Activated naive CD8-positive, alpha-beta T cell treated with anti-CD3 and anti-CD28 coated beads, Interleukin-2, amount 50 U/mL, for 24 hours (primary cell): ENCODE data around the gene SLC8A1.

Source experiments
- ATAC-seq: fragments of 150-1000 bp; cut with Tn5 transposase; one replicate; pipeline ENCODE4 v1.10.0; 2021
- DNase-seq: peaks from one replicate; pipeline ENCODE4 v3.0.0; 2021
- H3K27ac Mint-ChIP-seq: one replicate; pipeline ENCODE4 v1.8.0; 2021; ENCODE audit warnings: mild to moderate bottlenecking, mixed read lengths
- H3K27me3 Mint-ChIP-seq: one replicate; pipeline ENCODE4 v1.8.0; 2021; ENCODE audit warnings: mixed read lengths
- H3K36me3 Mint-ChIP-seq: one replicate; pipeline ENCODE4 v1.8.0; 2021; ENCODE audit warnings: low read depth, mixed read lengths
- H3K4me1 Mint-ChIP-seq: one replicate; pipeline ENCODE4 v1.8.0; 2021; ENCODE audit warnings: mixed read lengths
- H3K4me3 Mint-ChIP-seq: one replicate; pipeline ENCODE4 v1.8.0; 2021; ENCODE audit warnings: mild to moderate bottlenecking, moderate library complexity, mixed read lengths
- H3K9me3 Mint-ChIP-seq: one replicate; pipeline ENCODE4 v1.8.0; 2021; ENCODE audit warnings: mixed read lengths

Gene SLC8A1

GRCh38 chr2:40266201-40266600, 185.7 kb downstream of the SLC8A1 start:
- Mint-ChIP-seq H3K4me3 (no peak overlapping the region), H3K27ac (no peak overlapping the region), H3K9me3 (no peaks in the 10 kb centered on the region), H3K4me1 (no peaks in the 10 kb centered on the region), H3K27me3 (no peaks in the 10 kb centered on the region), H3K36me3 (no peaks in the 10 kb centered on the region)
- DNase-seq: no peak
- no peak for ATAC-seq

- no peak overlapping the region for H3K27ac Mint-ChIP-seq
- no peaks in the 10 kb centered on the region for H3K9me3 Mint-ChIP-seq
Measured at GRCh38 chr2:40265602-40266001, 186.3 kb downstream of the SLC8A1 start.

GRCh38 chr2:40261042-40261441, 190.8 kb downstream of the SLC8A1 start:
- Mint-ChIP-seq H3K4me1 (no peaks in the 10 kb centered on the region), H3K27ac (no peak overlapping the region), H3K4me3 (no peak overlapping the region)

More at GRCh38 chr2:40265602-40266001, 186.3 kb downstream of the SLC8A1 start:
- H3K36me3 Mint-ChIP-seq: no peaks in the 10 kb centered on the region
- no peaks in the 10 kb centered on the region for H3K4me1 Mint-ChIP-seq
- DNase-seq (no peak), ATAC-seq (no peak)
- H3K27me3 Mint-ChIP-seq: no peaks in the 10 kb centered on the region
- H3K4me3 Mint-ChIP-seq: no peak overlapping the region

GRCh38 chr2:40260437-40260836, 191.5 kb downstream of the SLC8A1 start:
- no peak for ATAC-seq
- H3K36me3 Mint-ChIP-seq: no peaks in the 10 kb centered on the region

More at GRCh38 chr2:40261042-40261441, 190.8 kb downstream of the SLC8A1 start:
- H3K9me3 Mint-ChIP-seq: no peaks in the 10 kb centered on the region
- ATAC-seq (no peak), DNase-seq (no peak)
- no peaks in the 10 kb centered on the region for H3K36me3 Mint-ChIP-seq
- H3K27me3 Mint-ChIP-seq: no peaks in the 10 kb centered on the region

GRCh38 chr2:40259900-40260299, 192.0 kb downstream of the SLC8A1 start:
- no peak for ATAC-seq
- Mint-ChIP-seq H3K9me3 (no peaks in the 10 kb centered on the region), H3K36me3 (no peaks in the 10 kb centered on the region), H3K4me1 (no peaks in the 10 kb centered on the region), H3K27me3 (no peaks in the 10 kb centered on the region), H3K27ac (no peak overlapping the region), H3K4me3 (no peak overlapping the region)
- no peak for DNase-seq

More at GRCh38 chr2:40260437-40260836, 191.5 kb downstream of the SLC8A1 start:
- Mint-ChIP-seq H3K4me1 (no peaks in the 10 kb centered on the region), H3K9me3 (no peaks in the 10 kb centered on the region), H3K4me3 (no peak overlapping the region), H3K27me3 (no peaks in the 10 kb centered on the region), H3K27ac (no peak overlapping the region)
- no peak for DNase-seq

GRCh38 chr2:40258135-40258457, 193.8 kb downstream of the SLC8A1 start:
- ATAC-seq: no peak

GRCh38 chr2:40257340-40258134, 194.4 kb downstream of the SLC8A1 start:
- H3K4me3 Mint-ChIP-seq: no peak overlapping the region
- ATAC-seq (no peak), DNase-seq (no peak)
- H3K27ac Mint-ChIP-seq: no peak overlapping the region
- H3K27me3 Mint-ChIP-seq: no peaks in the 10 kb centered on the region
- no peaks in the 10 kb centered on the region for H3K9me3 Mint-ChIP-seq
- H3K36me3 Mint-ChIP-seq: no peaks in the 10 kb centered on the region
- no peaks in the 10 kb centered on the region for H3K4me1 Mint-ChIP-seq

More at GRCh38 chr2:40258135-40258457, 193.8 kb downstream of the SLC8A1 start:
- no peak for DNase-seq
- Mint-ChIP-seq H3K36me3 (no peaks in the 10 kb centered on the region), H3K4me3 (no peak overlapping the region), H3K4me1 (no peaks in the 10 kb centered on the region), H3K9me3 (no peaks in the 10 kb centered on the region), H3K27me3 (no peaks in the 10 kb centered on the region), H3K27ac (no peak overlapping the region)

GRCh38 chr2:40256649-40257048, 195.2 kb downstream of the SLC8A1 start:
- no peaks in the 10 kb centered on the region for H3K36me3 Mint-ChIP-seq

GRCh38 chr2:40256008-40256407, 195.9 kb downstream of the SLC8A1 start:
- Mint-ChIP-seq H3K4me3 (no peak overlapping the region), H3K36me3 (no peaks in the 10 kb centered on the region), H3K27ac (no peak overlapping the region), H3K27me3 (no peaks in the 10 kb centered on the region), H3K9me3 (no peaks in the 10 kb centered on the region), H3K4me1 (no peaks in the 10 kb centered on the region)
- DNase-seq (no peak), ATAC-seq (no peak)

More at GRCh38 chr2:40256649-40257048, 195.2 kb downstream of the SLC8A1 start:
- H3K4me3 Mint-ChIP-seq: no peak overlapping the region
- H3K27me3 Mint-ChIP-seq: no peaks in the 10 kb centered on the region
- DNase-seq (no peak), ATAC-seq (no peak)
- H3K27ac Mint-ChIP-seq: no peak overlapping the region
- H3K9me3 Mint-ChIP-seq: no peaks in the 10 kb centered on the region
- H3K4me1 Mint-ChIP-seq: no peaks in the 10 kb centered on the region

GRCh38 chr2:40255103-40255502, 196.8 kb downstream of the SLC8A1 start:
- Mint-ChIP-seq H3K4me1 (no peaks in the 10 kb centered on the region), H3K9me3 (no peaks in the 10 kb centered on the region), H3K36me3 (no peaks in the 10 kb centered on the region), H3K27ac (no peak overlapping the region), H3K4me3 (no peak overlapping the region), H3K27me3 (no peaks in the 10 kb centered on the region)
- ATAC-seq (no peak), DNase-seq (no peak)

GRCh38 chr2:40254611-40255010, 197.3 kb downstream of the SLC8A1 start:
- Mint-ChIP-seq H3K4me3 (no peak overlapping the region), H3K27me3 (no peaks in the 10 kb centered on the region), H3K27ac (no peak overlapping the region), H3K36me3 (no peaks in the 10 kb centered on the region), H3K9me3 (no peaks in the 10 kb centered on the region), H3K4me1 (no peaks in the 10 kb centered on the region)
- DNase-seq (no peak), ATAC-seq (no peak)

- Mint-ChIP-seq H3K4me3 (no peak overlapping the region), H3K27ac (no peak overlapping the region), H3K4me1 (no peaks in the 10 kb centered on the region), H3K27me3 (no peaks in the 10 kb centered on the region), H3K9me3 (no peaks in the 10 kb centered on the region), H3K36me3 (no peaks in the 10 kb centered on the region)
- no peak for DNase-seq
- ATAC-seq: no peak
Measured at GRCh38 chr2:40251137-40251536, 200.8 kb downstream of the SLC8A1 start.

- DNase-seq: no peak
- H3K27ac Mint-ChIP-seq: no peak overlapping the region
- no peaks in the 10 kb centered on the region for H3K27me3 Mint-ChIP-seq
- no peaks in the 10 kb centered on the region for H3K36me3 Mint-ChIP-seq
- H3K9me3 Mint-ChIP-seq: no peaks in the 10 kb centered on the region
- H3K4me3 Mint-ChIP-seq: no peak overlapping the region
- ATAC-seq: no peak
- no peaks in the 10 kb centered on the region for H3K4me1 Mint-ChIP-seq
Measured at GRCh38 chr2:40249577-40249976, 202.3 kb downstream of the SLC8A1 start.

- peaks cover 2% of the 10 kb centered on the region for H3K27me3 Mint-ChIP-seq
- ATAC-seq (no peak), DNase-seq (no peak)
- H3K4me1 Mint-ChIP-seq: no peaks in the 10 kb centered on the region
- H3K36me3 Mint-ChIP-seq: no peaks in the 10 kb centered on the region
- no peaks in the 10 kb centered on the region for H3K9me3 Mint-ChIP-seq
- no peak overlapping the region for H3K27ac Mint-ChIP-seq
- H3K4me3 Mint-ChIP-seq: no peak overlapping the region
Measured at GRCh38 chr2:40248294-40248693, 203.6 kb downstream of the SLC8A1 start.

GRCh38 chr2:40244675-40245074, 207.2 kb downstream of the SLC8A1 start:
- Mint-ChIP-seq H3K4me3 (no peak overlapping the region), H3K9me3 (no peaks in the 10 kb centered on the region), H3K36me3 (no peaks in the 10 kb centered on the region), H3K27ac (no peak overlapping the region), H3K4me1 (no peaks in the 10 kb centered on the region), H3K27me3 (peaks cover 2% of the 10 kb centered on the region)
- ATAC-seq (no peak), DNase-seq (peak; percentile 4)

- Mint-ChIP-seq H3K4me1 (no peaks in the 10 kb centered on the region), H3K4me3 (no peak overlapping the region)
Measured at GRCh38 chr2:40244251-40244650, 207.6 kb downstream of the SLC8A1 start.

More at GRCh38 chr2:40244251-40244650, 207.6 kb downstream of the SLC8A1 start:
- H3K9me3 Mint-ChIP-seq: no peaks in the 10 kb centered on the region
- ATAC-seq (no peak), DNase-seq (no peak)
- no peak overlapping the region for H3K27ac Mint-ChIP-seq
- peaks cover 2% of the 10 kb centered on the region for H3K27me3 Mint-ChIP-seq
- H3K36me3 Mint-ChIP-seq: no peaks in the 10 kb centered on the region
